Tibial nerve (tissue), 4 donors: ENCODE results near the gene CNPY3. TPM values are rescaled to one million over a fixed set of nuclear protein-coding genes. Genes with fewer than 3 reads are reported as not detected.
"Not testable (repeated sequence)": the region's sequence is repeated elsewhere in the genome, so short reads cannot be mapped to it uniquely, and the experiment has no call there.

Experiments used
- DNase-seq, 2 donors: peaks; one replicate each; pipeline ENCODE4 v3.0.0-alpha.2; 2019; ENCODE audit warnings: low spot score in 2 of 2
- H3K27ac ChIP-seq, 4 donors: fragments of 200-600 bp; sonication (generic) in 3 of 4; one replicate each; pipeline ENCODE4 v1.5.1; 2017 to 2019; ENCODE audit warnings: mild to moderate bottlenecking in 1 of 4
- H3K27me3 ChIP-seq, 2 donors: fragments of 200-600 bp; sonication (generic) in 1 of 2; one replicate each; pipeline versions ENCODE4 v1.5.1 to v1.6.0; 2017 to 2019
- H3K36me3 ChIP-seq, 3 donors: fragments of 200-600 bp; sonication (generic); one replicate each; pipeline ENCODE4 v1.5.1; 2018 to 2019
- H3K4me1 ChIP-seq, 4 donors: fragments of 200-600 bp; sonication (generic) in 3 of 4; one replicate each; pipeline ENCODE4 v1.5.1; 2017 to 2019
- H3K4me3 ChIP-seq, 4 donors: fragments of 200-600 bp; sonication (generic) in 3 of 4; one replicate each; pipeline ENCODE4 v1.5.1; 2017 to 2019; ENCODE audit warnings: mild to moderate bottlenecking in 1 of 4, moderate library complexity in 1 of 4
- H3K9me3 ChIP-seq, 4 donors: fragments of 200-600 bp; sonication (generic) in 3 of 4; one replicate each; pipeline ENCODE4 v1.5.1; 2017 to 2019
- CTCF ChIP-seq, 5 experiments: fragments of 200-600 bp in 3 of 5; fragments of 450-650 bp in 2 of 5; sonication (generic) in 3 of 5; IDR thresholded peaks; one replicate each; pipeline ENCODE4 v1.5.1; 2016 to 2019; ENCODE audit warnings: antibody characterized with exemption in 5 of 5, mild to moderate bottlenecking in 3 of 5, moderate library complexity in 2 of 5
- EP300 ChIP-seq, 2 donors: sonication (generic); formaldehyde crosslinking; IDR thresholded peaks; one replicate each; pipeline ENCODE4 v1.6.1; 2017; ENCODE audit warnings: antibody characterized with exemption in 2 of 2, mild to moderate bottlenecking in 1 of 2
- POLR2A ChIP-seq, 2 donors: fragments of 450-650 bp; IDR thresholded peaks; one replicate each; pipeline ENCODE4 v1.6.1; 2017; ENCODE audit warnings: antibody characterized with exemption in 2 of 2, mild to moderate bottlenecking in 2 of 2, moderate library complexity in 2 of 2
- WGBS, 2 donors: methylation state at CpG; one replicate each; pipeline ENCODE4 v1.1.5; 2018; 5-methylcytosine and 5-hydroxymethylcytosine counted together
- total RNA-seq, 4 donors: library from RNA; depleted of rRNA; stranded (reverse); fragments of >200 nt; gene quantifications; one replicate each; pipeline ENCODE4 v1.1.0, GENCODE V29; 2016

CNPY3 gene
- total RNA-seq, 4 donors from 2014 or later: 42.6 to 50.3 (median 47.1) TPM

- Histone ChIP-seq H3K36me3 (peaks cover 0 to 30% (median 4%) of the 10 kb centered on the region in 3 donors), H3K27ac (no peak overlapping the region), H3K9me3 (no peaks in the 10 kb centered on the region), H3K27me3 (no peaks in the 10 kb centered on the region), H3K4me1 (no peaks in the 10 kb centered on the region), H3K4me3 (no peak overlapping the region)
- TF ChIP-seq CTCF (IDR thresholded peaks at IDR 0.05) (no peak), EP300 (IDR thresholded peaks at IDR 0.05) (no peak)
- no peak for DNase-seq
Observed at GRCh38 chr6:42947950-42948349, 18.7 kb downstream of the CNPY3 start.

GRCh38 chr6:42952389-42952788 lies 23.1 kb downstream of the CNPY3 start:
- WGBS, 2 donors: 86 to 89% methylated on average over 4 of the region's 4 CpGs
- H3K27ac ChIP-seq: no peak overlapping the region
- no peak for TF ChIP-seq EP300 (IDR thresholded peaks at IDR 0.05)
- TF ChIP-seq POLR2A (IDR thresholded peaks at IDR 0.05): no peak
- no peak for TF ChIP-seq CTCF (IDR thresholded peaks at IDR 0.05)
- H3K4me3 ChIP-seq: no peak overlapping the region
- DNase-seq: no peak
- no peaks in the 10 kb centered on the region for H3K4me1 ChIP-seq
- H3K27me3 ChIP-seq: no peaks in the 10 kb centered on the region
- no peaks in the 10 kb centered on the region for H3K9me3 ChIP-seq
- no peaks in the 10 kb centered on the region for H3K36me3 ChIP-seq

- not testable (repeated sequence) for H3K27me3 ChIP-seq, H3K4me3 ChIP-seq, H3K9me3 ChIP-seq, DNase-seq, H3K4me1 ChIP-seq, H3K36me3 ChIP-seq, H3K27ac ChIP-seq
- 92 to 93% methylated on average over 4 of the region's 4 CpGs for WGBS, 2 donors
Observed at GRCh38 chr6:42954405-42954804, 25.1 kb downstream of the CNPY3 start.

GRCh38 chr6:42958125-42958524 lies 28.8 kb downstream of the CNPY3 start:
- Histone ChIP-seq H3K4me3 (no peak overlapping the region), H3K36me3 (peaks cover 0 to 15% (median 0%) of the 10 kb centered on the region in 3 donors), H3K27ac (no peak overlapping the region), H3K27me3 (peaks cover 0 to 8% of the 10 kb centered on the region in 2 donors), H3K9me3 (no peaks in the 10 kb centered on the region), H3K4me1 (peaks cover 0 to 17% (median 12%) of the 10 kb centered on the region in 4 donors)
- WGBS, 2 donors: 83 to 92% methylated on average over 8 of the region's 8 CpGs
- TF ChIP-seq POLR2A (IDR thresholded peaks at IDR 0.05) (no peak), CTCF (IDR thresholded peaks at IDR 0.05) (no peak), EP300 (IDR thresholded peaks at IDR 0.05) (no peak)
- DNase-seq: no peak

GRCh38 chr6:42959917-42960242 lies 30.6 kb downstream of the CNPY3 start:
- Histone ChIP-seq H3K36me3 (peaks cover 0 to 33% (median 0%) of the 10 kb centered on the region in 3 donors), H3K27me3 (peaks cover 0 to 8% of the 10 kb centered on the region in 2 donors), H3K4me1 (peaks cover 0 to 17% (median 12%) of the 10 kb centered on the region in 4 donors), H3K9me3 (no peaks in the 10 kb centered on the region), H3K27ac (no peak overlapping the region), H3K4me3 (peak overlapping the region in 3 of 4 donors; percentile 36 to 53 (median 51))
- 29 to 35% methylated on average over 13 of the region's 13 CpGs for WGBS, 2 donors
- TF ChIP-seq CTCF (IDR thresholded peaks at IDR 0.05): no peak
- TF ChIP-seq POLR2A (IDR thresholded peaks at IDR 0.05): no peak
- no peak for TF ChIP-seq EP300 (IDR thresholded peaks at IDR 0.05)
- no peak for DNase-seq
